AG04449 (cell line): Measurements from ENCODE around the gene ABLIM2.
"Not testable (repeated sequence)": the region's sequence is repeated elsewhere in the genome, so short reads cannot be mapped to it uniquely, and the experiment has no call there.

Source experiments
- CTCF ChIA-PET: fragments of 350-600 bp; formaldehyde crosslinking; extraction: SDS; loops from one replicate; lab custom pipeline; 2021; ENCODE audit warnings: antibody characterized with exemption; lab: Yijun Ruan, JAX
- POLR2A ChIA-PET: fragments of 400-600, 350-600 bp; formaldehyde crosslinking; extraction: SDS; loops from one replicate; lab custom pipeline; 2020; ENCODE audit warnings: antibody characterized with exemption, inconsistent platforms; lab: Yijun Ruan, JAX
- DNase-seq: peaks from one replicate; pipeline ENCODE4 v3.0.0-alpha.2; 2010; ENCODE audit warnings: low read depth, low spot score
- H3K4me3 ChIP-seq: 2 replicates; pipeline ENCODE4 v1.5.1; 2011; ENCODE audit warnings: low read depth, mild to moderate bottlenecking, control low read depth, low read length
- CTCF ChIP-seq: IDR thresholded peaks from one replicate; pipeline ENCODE4 v1.5.1; 2011; ENCODE audit warnings: mild to moderate bottlenecking, moderate library complexity, low read length, control low read depth, inconsistent platforms; ENCODE audit not compliant: insufficient read depth; ENCODE audit errors: missing control alignments

The ABLIM2 gene

DNA sequence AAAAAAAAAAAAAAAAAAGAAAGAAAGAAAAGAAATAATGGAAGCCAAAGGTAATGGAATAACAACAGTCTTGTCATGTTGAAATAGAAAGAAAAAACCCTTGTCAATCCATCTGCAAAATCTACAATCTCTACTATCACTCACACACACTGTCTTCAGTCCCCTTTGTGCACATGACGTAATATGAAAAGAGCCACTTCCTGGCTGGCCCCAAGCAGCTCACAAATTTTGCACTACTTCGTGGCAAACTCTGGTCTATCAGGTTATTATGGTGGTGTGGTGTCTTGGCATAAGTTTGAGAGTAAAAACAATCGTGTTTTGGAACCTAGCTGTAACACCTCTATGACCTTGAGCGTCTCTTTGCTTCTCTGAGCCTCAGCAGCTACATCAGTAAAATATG is 210.7 kb downstream of the ABLIM2 start:
- no peak for DNase-seq
- TF ChIP-seq CTCF = no peak
- ChIA-PET POLR2A (interaction anchor here (1.7 kb wide), 1 partner anchor 8 kb away, joined by 5 read pairs; the partner anchor contains the start of gene AFAP1), CTCF (interaction anchor here (1.5 to 1.9 kb wide), 2 partner anchors 10 to 12 kb away, joined by 3 to 7 read pairs; no protein-coding TSS in a partner anchor)
- H3K4me3 ChIP-seq = no peak overlapping the region

DNA sequence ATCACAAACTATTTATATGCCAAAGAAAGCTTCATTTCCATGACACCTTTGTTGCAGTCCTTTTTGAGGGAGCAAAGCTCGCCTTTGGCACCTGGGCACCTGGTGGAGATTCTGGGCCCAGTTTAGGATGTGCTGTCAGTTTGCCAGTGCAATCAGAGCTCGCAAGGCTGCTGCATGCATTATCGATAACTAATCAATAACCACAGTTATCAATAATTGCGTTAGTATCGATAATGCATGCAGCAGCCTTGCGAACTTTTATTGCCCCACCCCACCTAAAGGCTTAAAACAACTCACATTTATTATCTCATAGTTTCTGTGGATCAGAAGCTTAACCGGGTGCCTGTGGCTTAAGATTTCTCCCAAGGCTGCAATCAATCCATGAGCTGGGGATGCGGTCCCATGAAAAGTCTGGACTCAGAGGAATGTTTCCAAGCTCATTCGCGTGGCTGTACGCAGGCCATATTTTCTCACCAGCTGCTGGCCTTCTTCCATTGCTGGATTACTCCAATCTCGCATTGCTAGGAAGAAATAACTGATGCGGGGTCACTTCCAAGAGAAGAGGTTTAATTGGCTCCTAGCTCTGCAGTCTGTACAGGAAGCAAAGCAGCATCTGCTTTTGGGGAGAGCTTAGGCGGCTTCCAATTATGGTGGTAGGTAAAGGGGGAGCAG is 212.8 kb downstream of the ABLIM2 start:
- H3K4me3 ChIP-seq = no peak overlapping the region
- DNase-seq = no peak
- CTCF ChIA-PET = interaction anchor here (0.8 to 1.6 kb wide), 3 partner anchors 10 to 42 kb away, joined by 4 to 6 read pairs (median 5); no protein-coding TSS in a partner anchor
- POLR2A ChIA-PET = no interaction called here
- TF ChIP-seq CTCF = no peak

DNA sequence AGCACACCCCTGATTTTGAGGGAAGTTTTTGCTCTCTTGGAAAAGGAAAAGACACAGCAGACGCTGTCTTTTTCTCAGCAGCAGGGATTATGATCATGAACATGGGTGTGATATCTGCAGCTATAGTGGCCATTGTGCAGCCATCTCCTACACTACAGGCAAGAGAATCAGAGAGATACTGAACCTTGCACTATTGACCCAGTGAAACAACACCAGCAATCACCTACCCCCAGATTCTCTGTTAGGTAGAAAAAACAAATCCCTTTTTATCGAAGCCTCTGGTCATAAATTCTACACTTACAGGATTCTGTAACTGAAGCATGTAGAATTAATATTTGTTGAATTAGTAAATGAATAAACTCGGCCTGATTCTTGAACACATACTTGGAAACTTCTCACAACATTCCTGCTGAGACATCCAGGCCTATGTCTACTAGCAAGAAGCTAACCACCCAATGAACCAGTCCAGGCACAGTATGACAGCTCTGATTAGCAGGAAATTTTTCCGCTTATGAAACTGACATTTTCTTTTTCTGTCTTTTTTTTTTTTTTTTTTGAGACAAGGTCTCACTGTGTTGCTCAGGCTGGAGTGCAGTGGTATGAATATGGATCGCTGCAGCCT is 213.9 kb downstream of the ABLIM2 start:
- no peak overlapping the region for H3K4me3 ChIP-seq
- POLR2A ChIA-PET = interaction anchor here (0.6 kb wide), 2 partner anchors 16 to 110 kb away, joined by 3 read pairs; no protein-coding TSS in a partner anchor
- CTCF ChIA-PET = interaction anchor here (1.6 kb wide), 1 partner anchor 44 kb away, joined by 6 read pairs; no protein-coding TSS in a partner anchor
- peak; percentile 36 for DNase-seq
- TF ChIP-seq CTCF = no peak

DNA sequence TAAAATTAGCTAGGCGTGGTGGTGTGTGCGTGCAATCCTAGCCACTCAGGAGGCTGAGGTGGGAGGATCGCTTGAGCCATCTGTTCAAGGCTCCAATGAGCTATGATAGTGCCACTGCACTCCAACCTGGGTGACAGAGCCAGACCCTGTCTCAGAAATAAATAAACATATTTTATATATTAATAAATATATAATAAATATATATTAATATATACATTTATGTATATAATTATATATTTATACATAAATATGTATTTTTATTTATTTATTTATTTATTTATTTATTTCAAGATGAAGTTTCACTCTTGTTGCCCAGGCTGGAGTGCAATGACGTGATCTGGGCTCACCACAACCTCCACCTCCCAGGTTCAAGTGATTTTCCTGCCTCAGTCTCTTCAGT is 214.9 kb downstream of the ABLIM2 start:
- H3K4me3 ChIP-seq, DNase-seq, POLR2A ChIA-PET: not testable (repeated sequence)
- CTCF ChIA-PET = interaction anchor here (1.9 kb wide), 1 partner anchor 12 kb away, joined by 5 read pairs; no protein-coding TSS in a partner anchor

GRCh38 chr4:7943211-7943610 is 215.4 kb downstream of the ABLIM2 start:
- ChIA-PET POLR2A (no interaction called here), CTCF (interaction anchor here (1.9 kb wide), 1 partner anchor 13 kb away, joined by 5 read pairs; no protein-coding TSS in a partner anchor)
- no peak overlapping the region for H3K4me3 ChIP-seq
- no peak for TF ChIP-seq CTCF
- DNase-seq = no peak

DNA sequence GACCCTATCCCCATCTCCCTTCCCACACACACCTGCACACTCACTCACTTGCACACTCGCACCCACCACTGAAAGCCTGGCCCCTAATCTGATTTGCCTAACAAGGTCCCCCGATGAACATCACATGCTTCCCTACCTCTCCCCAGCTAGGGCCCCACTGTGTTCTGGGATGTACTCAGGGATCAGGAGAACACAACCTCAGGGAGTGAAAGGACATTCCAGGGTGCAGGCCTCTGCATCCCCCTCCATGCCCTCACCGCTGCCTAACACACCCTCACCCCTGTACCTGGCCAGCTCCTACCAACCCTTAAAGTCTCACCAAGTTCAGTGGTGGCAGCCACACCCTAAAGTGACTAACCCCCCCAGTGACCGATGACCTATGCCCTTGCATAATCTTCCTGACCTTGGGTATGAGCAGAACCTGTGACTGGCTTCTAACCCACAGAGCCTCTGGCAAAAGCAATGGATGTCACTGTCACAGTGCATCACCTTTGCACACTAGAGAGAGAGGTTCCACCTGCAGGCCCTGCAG is 216.6 kb downstream of the ABLIM2 start:
- H3K4me3 ChIP-seq = no peak overlapping the region
- no peak for TF ChIP-seq CTCF
- ChIA-PET CTCF (interaction anchor here (1.9 to 2.7 kb wide), 2 partner anchors 11 to 14 kb away, joined by 5 to 10 read pairs; no protein-coding TSS in a partner anchor), POLR2A (interaction anchor here (0.6 kb wide), 1 partner anchor 34 kb away, joined by 4 read pairs; no protein-coding TSS in a partner anchor)
- no peak for DNase-seq
